ENCODE results near the gene ABCA1. TPM values are rescaled to one million over a fixed set of nuclear protein-coding genes. Genes with fewer than 3 reads are reported as not detected.

ABCA1 gene
- total RNA-seq, 2 experiments from 2014 or later: 14.1 to 16.9 TPM

- POLR2A ChIA-PET: interaction anchor here (1.1 kb wide), 1 partner anchor 384 kb away, joined by 4 read pairs; the partner anchor contains the start of gene SLC44A1
Measured at GRCh38 chr9:104860263-104860662, 67.7 kb downstream of the ABCA1 start.

GRCh38 chr9:104858846-104859245, 69.1 kb downstream of the ABCA1 start:
- no peaks in the 10 kb centered on the region for H3K9me3 Mint-ChIP-seq

More at GRCh38 chr9:104860263-104860662, 67.7 kb downstream of the ABCA1 start:
- H3K4me1 ChIP-seq (ENCODE audit: insufficient read depth, low read length): no peaks in the 10 kb centered on the region
- H3K4me3 ChIP-seq (ENCODE audit: low read length): no peak overlapping the region
- Mint-ChIP-seq H3K9me3 (no peaks in the 10 kb centered on the region), H3K27me3 (no peaks in the 10 kb centered on the region), H3K4me3 (no peak overlapping the region), H3K4me1 (ENCODE audit: low read depth) (peaks cover 12% of the 10 kb centered on the region), H3K36me3 (ENCODE audit: low read depth) (peaks cover 50% of the 10 kb centered on the region), H3K27ac (no peak overlapping the region)
- H3K27ac ChIP-seq (ENCODE audit: low read depth in 1 of 2, low read length in 2 of 2): no peak overlapping the region
- intact Hi-C loops (cut with DNase I, micrococcal nuclease): no loop called here
- no peak for TF ChIP-seq CTCF (IDR thresholded peaks at IDR 0.05)
- H3K36me3 ChIP-seq (ENCODE audit: insufficient read depth, low read length): no peaks in the 10 kb centered on the region
- no peaks in the 10 kb centered on the region for H3K9me3 ChIP-seq (ENCODE audit: control insufficient read depth in 1 of 2, insufficient read depth in 1 of 2, low read length in 2 of 2)
- ATAC-seq (ENCODE audit: poor library complexity) (no peak), DNase-seq (no peak)
- CTCF ChIA-PET: no interaction called here
- H3K27me3 ChIP-seq (ENCODE audit: control insufficient read depth in 1 of 2, insufficient read depth in 2 of 2, low read length in 2 of 2): no peaks in the 10 kb centered on the region

GRCh38 chr9:104858271-104858670, 69.7 kb downstream of the ABCA1 start:
- no peak overlapping the region for H3K4me3 Mint-ChIP-seq
- H3K4me3 ChIP-seq (ENCODE audit: low read length): no peak overlapping the region
- ChIA-PET POLR2A (no interaction called here), CTCF (no interaction called here)
- H3K36me3 ChIP-seq (ENCODE audit: insufficient read depth, low read length): no peaks in the 10 kb centered on the region
- ATAC-seq (ENCODE audit: poor library complexity): no peak
- no peak for TF ChIP-seq CTCF (IDR thresholded peaks at IDR 0.05)
- no peak overlapping the region for H3K27ac Mint-ChIP-seq
- peaks cover 3% of the 10 kb centered on the region for H3K4me1 Mint-ChIP-seq (ENCODE audit: low read depth)
- H3K27ac ChIP-seq (ENCODE audit: low read depth in 1 of 2, low read length in 2 of 2): no peak overlapping the region
- H3K4me1 ChIP-seq (ENCODE audit: insufficient read depth, low read length): no peaks in the 10 kb centered on the region
- H3K36me3 Mint-ChIP-seq (ENCODE audit: low read depth): peaks cover 65% of the 10 kb centered on the region
- no peaks in the 10 kb centered on the region for H3K9me3 ChIP-seq (ENCODE audit: control insufficient read depth in 1 of 2, insufficient read depth in 1 of 2, low read length in 2 of 2)
- H3K9me3 Mint-ChIP-seq: no peaks in the 10 kb centered on the region
- intact Hi-C loops (cut with DNase I, micrococcal nuclease): no loop called here
- H3K27me3 Mint-ChIP-seq: no peaks in the 10 kb centered on the region
- DNase-seq: no peak
- H3K27me3 ChIP-seq (ENCODE audit: control insufficient read depth in 1 of 2, insufficient read depth in 2 of 2, low read length in 2 of 2): no peaks in the 10 kb centered on the region

More at GRCh38 chr9:104858846-104859245, 69.1 kb downstream of the ABCA1 start:
- H3K4me3 ChIP-seq (ENCODE audit: low read length): no peak overlapping the region
- no peak overlapping the region for H3K27ac Mint-ChIP-seq
- H3K36me3 Mint-ChIP-seq (ENCODE audit: low read depth): peaks cover 63% of the 10 kb centered on the region
- H3K9me3 ChIP-seq (ENCODE audit: control insufficient read depth in 1 of 2, insufficient read depth in 1 of 2, low read length in 2 of 2): no peaks in the 10 kb centered on the region
- no peaks in the 10 kb centered on the region for H3K27me3 ChIP-seq (ENCODE audit: control insufficient read depth in 1 of 2, insufficient read depth in 2 of 2, low read length in 2 of 2)
- H3K4me1 Mint-ChIP-seq (ENCODE audit: low read depth): peaks cover 9% of the 10 kb centered on the region
- ChIA-PET POLR2A (no interaction called here), CTCF (no interaction called here)
- ATAC-seq (ENCODE audit: poor library complexity) (no peak), DNase-seq (no peak)
- H3K4me3 Mint-ChIP-seq: no peak overlapping the region
- H3K27me3 Mint-ChIP-seq: no peaks in the 10 kb centered on the region
- H3K4me1 ChIP-seq (ENCODE audit: insufficient read depth, low read length): no peaks in the 10 kb centered on the region
- no peak for TF ChIP-seq CTCF (IDR thresholded peaks at IDR 0.05)
- intact Hi-C loops (cut with DNase I, micrococcal nuclease): no loop called here
- H3K36me3 ChIP-seq (ENCODE audit: insufficient read depth, low read length): no peaks in the 10 kb centered on the region
- no peak overlapping the region for H3K27ac ChIP-seq (ENCODE audit: low read depth in 1 of 2, low read length in 2 of 2)
